Naive thymus-derived CD4-positive, alpha-beta T cell (primary cell): ENCODE results near the gene ALPI. TPM values are rescaled to one million over a fixed set of nuclear protein-coding genes. Genes with fewer than 3 reads are reported as not detected.
A peak's percentile ranks its signal among the peaks of the same experiment; 100 is the strongest.

Experiments
- ATAC-seq: fragments of 150-1000 bp; cut with Tn5 transposase; 2 replicates; pipeline ENCODE4 v1.10.0; 2021; ENCODE audit warnings: mild to moderate bottlenecking, moderate library complexity
- CTCF ChIA-PET: fragments of 350-600 bp; sonication (Branson Sonifier 250); formaldehyde crosslinking; loops from one replicate; lab custom pipeline; 2021; ENCODE audit warnings: antibody characterized with exemption; lab: Charles Lee
- POLR2A ChIA-PET: fragments of 350-600 bp; sonication (Branson Sonifier 250); formaldehyde crosslinking; loops from one replicate; lab custom pipeline; 2021; ENCODE audit warnings: antibody characterized with exemption, inconsistent platforms; lab: Charles Lee
- DNase-seq, 9 donors: peaks; one replicate each; pipeline versions ENCODE4 v3.0.0 to v3.0.0-alpha.2; 2020 to 2022; ENCODE audit warnings: mixed read lengths in 1 of 9
- H3K27ac ChIP-seq: one replicate; pipeline ENCODE4 v1.7.0; 2013; ENCODE audit warnings: mild to moderate bottlenecking, low read depth, low read length, moderate library complexity
- H3K27me3 ChIP-seq, 2 donors: one replicate each; pipeline ENCODE4 v1.7.0; 2013; ENCODE audit warnings: low read length in 2 of 2, mild to moderate bottlenecking in 2 of 2, moderate library complexity in 2 of 2; ENCODE audit not compliant: control insufficient read depth in 2 of 2, insufficient read depth in 2 of 2
- H3K36me3 ChIP-seq, 3 experiments: 1 replicate in 2 of 3; 2 replicates in 1 of 3; pipeline ENCODE4 v1.7.0; 2013; ENCODE audit warnings: low read length in 3 of 3, mild to moderate bottlenecking in 3 of 3, moderate library complexity in 1 of 3; ENCODE audit not compliant: insufficient read depth in 3 of 3, control insufficient read depth in 2 of 3
- H3K4me1 ChIP-seq, 2 donors: one replicate each; pipeline ENCODE4 v1.7.0; 2013; ENCODE audit warnings: low read length in 2 of 2, mild to moderate bottlenecking in 2 of 2, moderate library complexity in 1 of 2; ENCODE audit not compliant: control insufficient read depth in 2 of 2, insufficient read depth in 2 of 2
- H3K4me3 ChIP-seq: 2 replicates; pipeline ENCODE4 v1.7.0; 2013; ENCODE audit warnings: mild to moderate bottlenecking, low read length
- H3K9me3 ChIP-seq, 3 experiments: 1 replicate in 2 of 3; 2 replicates in 1 of 3; pipeline ENCODE4 v1.7.0; 2013; ENCODE audit warnings: low read length in 3 of 3; ENCODE audit not compliant: control insufficient read depth in 2 of 3
- H3K27ac Mint-ChIP-seq, 9 donors: one replicate each; pipeline ENCODE4 v1.8.0; 2020 to 2022; ENCODE audit warnings: mixed read lengths in 9 of 9, mild to moderate bottlenecking in 8 of 9, moderate library complexity in 5 of 9, inconsistent platforms in 2 of 9
- H3K27me3 Mint-ChIP-seq, 5 donors: one replicate each; pipeline ENCODE4 v1.8.0; 2021 to 2022; ENCODE audit warnings: mixed read lengths in 5 of 5, mild to moderate bottlenecking in 1 of 5
- H3K36me3 Mint-ChIP-seq, 5 donors: one replicate each; pipeline ENCODE4 v1.8.0; 2020 to 2022; ENCODE audit warnings: mixed read lengths in 5 of 5, mild to moderate bottlenecking in 3 of 5, inconsistent platforms in 1 of 5
- H3K4me1 Mint-ChIP-seq, 7 donors: one replicate each; pipeline ENCODE4 v1.8.0; 2020 to 2022; ENCODE audit warnings: mixed read lengths in 7 of 7, mild to moderate bottlenecking in 3 of 7, inconsistent platforms in 1 of 7
- H3K4me3 Mint-ChIP-seq, 10 donors: one replicate each; pipeline ENCODE4 v1.8.0; 2020 to 2022; ENCODE audit warnings: mild to moderate bottlenecking in 10 of 10, mixed read lengths in 10 of 10, moderate library complexity in 6 of 10, inconsistent platforms in 2 of 10
- H3K9me3 Mint-ChIP-seq, 11 donors: one replicate each; pipeline ENCODE4 v1.8.0; 2020 to 2022; ENCODE audit warnings: mixed read lengths in 11 of 11, mild to moderate bottlenecking in 4 of 11, inconsistent platforms in 1 of 11, moderate library complexity in 1 of 11
- intact Hi-C, 2 donors: fragments of 100-400 bp; cut with micrococcal nuclease; formaldehyde crosslinking; loops; one replicate each; pipeline ENCODE4 v1.15.1; 2023
- polyA plus RNA-seq, 2 donors: library from polyadenylated mRNA; unstranded; fragments of 300-500 nt; fragmentation: Illumina TruSeq; gene quantifications; one replicate each; pipeline ENCODE4 v1.2.3, GENCODE V29; 2021
- total RNA-seq, 6 experiments: library from RNA in 5 of 6; stranded (reverse) in 5 of 6; gene quantifications; 1 replicate in 5 of 6; 2 replicates in 1 of 6; pipeline ENCODE4 v1.2.3 and lab custom pipeline; 2021 to 2026

ALPI gene
- total and polyA plus RNA-seq, 7 experiments from 2014 or later: not detected

GRCh38 chr2:232488097-232488711 lies 32.3 kb downstream of the ALPI start:
- no peak overlapping the region for H3K4me3 ChIP-seq
- Mint-ChIP-seq H3K4me1 (peaks cover 0 to 11% (median 9%) of the 10 kb centered on the region in 7 donors), H3K27ac (no peak overlapping the region), H3K36me3 (no peaks in the 10 kb centered on the region), H3K27me3 (peaks cover 36 to 61% (median 40%) of the 10 kb centered on the region in 5 donors), H3K9me3 (no peaks in the 10 kb centered on the region), H3K4me3 (peak overlapping the region in 8 of 10 donors; percentile 36 to 65 (median 50))
- no peaks in the 10 kb centered on the region for H3K9me3 ChIP-seq
- CTCF ChIA-PET: no interaction called here
- ATAC-seq (no peak), DNase-seq (no peak)
- intact Hi-C loops: no loop called here
- no peaks in the 10 kb centered on the region for H3K27me3 ChIP-seq
- no peak overlapping the region for H3K27ac ChIP-seq
- H3K4me1 ChIP-seq: no peaks in the 10 kb centered on the region
- H3K36me3 ChIP-seq: no peaks in the 10 kb centered on the region
- POLR2A ChIA-PET: no interaction called here

- H3K27ac Mint-ChIP-seq: no peak overlapping the region
Measured at GRCh38 chr2:232488721-232489300, 32.9 kb downstream of the ALPI start.

DNA sequence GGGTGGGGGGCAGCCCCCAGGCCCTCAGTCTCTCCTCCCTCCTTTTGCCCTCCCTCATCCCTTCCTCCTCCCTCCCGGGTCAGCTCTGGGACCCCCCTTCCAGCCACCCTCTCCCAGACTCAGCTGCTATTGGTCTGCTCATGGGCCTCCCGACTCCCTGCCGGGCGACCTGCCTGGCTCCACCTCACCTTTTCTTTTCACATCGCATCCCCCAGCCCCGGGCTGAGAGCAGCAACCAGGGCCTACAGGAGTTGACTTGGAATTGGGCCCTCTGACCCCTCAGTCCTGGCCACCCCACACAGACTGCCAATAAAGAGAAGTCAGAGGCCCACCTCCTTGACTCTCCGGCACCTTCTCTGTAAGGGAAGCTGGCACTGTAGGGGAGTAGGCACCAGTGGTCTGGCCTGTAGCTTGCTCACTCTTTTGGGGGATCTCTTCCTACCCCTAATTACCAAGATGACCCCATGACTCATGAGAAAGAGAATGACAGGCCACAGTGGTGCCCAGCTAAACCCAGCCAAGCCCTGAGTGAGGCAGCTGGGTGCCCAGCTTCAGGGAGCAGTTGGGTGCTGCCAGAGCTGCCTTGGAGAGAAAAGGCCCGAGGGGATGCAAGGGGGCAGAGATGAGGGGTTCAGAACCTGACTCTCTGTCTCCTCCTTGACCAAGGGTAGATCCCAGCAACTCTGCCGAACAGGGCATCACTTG lies 33.7 kb downstream of the ALPI start:
- peak overlapping the region in 2 of 10 donors; percentile 9 to 60 for H3K4me3 Mint-ChIP-seq
- H3K27me3 Mint-ChIP-seq: peaks cover 28 to 53% (median 34%) of the 10 kb centered on the region in 5 donors
- no peaks in the 10 kb centered on the region for H3K27me3 ChIP-seq
- DNase-seq (no peak), ATAC-seq (no peak)
- no peaks in the 10 kb centered on the region for H3K36me3 ChIP-seq
- H3K4me1 Mint-ChIP-seq: peaks cover 0 to 11% (median 9%) of the 10 kb centered on the region in 7 donors
- H3K9me3 Mint-ChIP-seq: no peaks in the 10 kb centered on the region
- ChIA-PET CTCF (no interaction called here), POLR2A (no interaction called here)
- H3K9me3 ChIP-seq: no peaks in the 10 kb centered on the region
- intact Hi-C loops: no loop called here
- H3K27ac ChIP-seq: no peak overlapping the region
- H3K4me3 ChIP-seq: no peak overlapping the region
- no peaks in the 10 kb centered on the region for H3K36me3 Mint-ChIP-seq
- no peaks in the 10 kb centered on the region for H3K4me1 ChIP-seq
- peak overlapping the region in 1 of 9 donors; percentile 25 for H3K27ac Mint-ChIP-seq

More at GRCh38 chr2:232488721-232489300, 32.9 kb downstream of the ALPI start:
- H3K27ac ChIP-seq: no peak overlapping the region
- no peaks in the 10 kb centered on the region for H3K9me3 Mint-ChIP-seq
- H3K36me3 Mint-ChIP-seq: no peaks in the 10 kb centered on the region
- peaks cover 0 to 11% (median 9%) of the 10 kb centered on the region in 7 donors for H3K4me1 Mint-ChIP-seq
- H3K27me3 ChIP-seq: no peaks in the 10 kb centered on the region
- ATAC-seq: no peak
- DNase-seq: no peak
- POLR2A ChIA-PET: no interaction called here
- H3K9me3 ChIP-seq: no peaks in the 10 kb centered on the region
- CTCF ChIA-PET: no interaction called here
- H3K27me3 Mint-ChIP-seq: peaks cover 36 to 60% (median 40%) of the 10 kb centered on the region in 5 donors
- H3K4me1 ChIP-seq: no peaks in the 10 kb centered on the region
- H3K4me3 Mint-ChIP-seq: peak overlapping the region in 9 of 10 donors; percentile 14 to 65 (median 46)
- intact Hi-C loops: no loop called here
- H3K36me3 ChIP-seq: no peaks in the 10 kb centered on the region
- H3K4me3 ChIP-seq: no peak overlapping the region

- no peaks in the 10 kb centered on the region for H3K36me3 ChIP-seq
- no peak overlapping the region for H3K27ac Mint-ChIP-seq
- H3K27me3 ChIP-seq: no peaks in the 10 kb centered on the region
- H3K27me3 Mint-ChIP-seq: peaks cover 20 to 45% (median 26%) of the 10 kb centered on the region in 5 donors
- peaks cover 0 to 5% (median 4%) of the 10 kb centered on the region in 7 donors for H3K4me1 Mint-ChIP-seq
- H3K36me3 Mint-ChIP-seq: no peaks in the 10 kb centered on the region
- H3K4me3 Mint-ChIP-seq: no peak overlapping the region
- ChIA-PET CTCF (no interaction called here), POLR2A (no interaction called here)
- H3K4me3 ChIP-seq: no peak overlapping the region
- no peaks in the 10 kb centered on the region for H3K9me3 Mint-ChIP-seq
- DNase-seq (peak in 1 of 9 donors; percentile 5), ATAC-seq (no peak)
- intact Hi-C loops: no loop called here
- no peak overlapping the region for H3K27ac ChIP-seq
- H3K4me1 ChIP-seq: no peaks in the 10 kb centered on the region
- H3K9me3 ChIP-seq: no peaks in the 10 kb centered on the region
Measured at GRCh38 chr2:232490221-232491138, 34.5 kb downstream of the ALPI start.

- H3K9me3 Mint-ChIP-seq: no peaks in the 10 kb centered on the region
Measured at GRCh38 chr2:232491139-232491780, 35.3 kb downstream of the ALPI start.

More at GRCh38 chr2:232491139-232491780, 35.3 kb downstream of the ALPI start:
- intact Hi-C loops: no loop called here
- Histone ChIP-seq H3K9me3 (no peaks in the 10 kb centered on the region), H3K27me3 (no peaks in the 10 kb centered on the region), H3K27ac (no peak overlapping the region), H3K4me3 (no peak overlapping the region), H3K4me1 (no peaks in the 10 kb centered on the region), H3K36me3 (no peaks in the 10 kb centered on the region)
- ATAC-seq: no peak
- Mint-ChIP-seq H3K4me1 (peaks cover 0 to 5% (median 4%) of the 10 kb centered on the region in 7 donors), H3K36me3 (no peaks in the 10 kb centered on the region), H3K27ac (no peak overlapping the region), H3K27me3 (peaks cover 20 to 43% (median 25%) of the 10 kb centered on the region in 5 donors), H3K4me3 (peak overlapping the region in 1 of 10 donors; percentile 13)
- peak in 1 of 9 donors; percentile 2 for DNase-seq
- POLR2A ChIA-PET: no interaction called here
- CTCF ChIA-PET: no interaction called here
